Ovary (tissue), 9 donors: Measurements from ENCODE around the gene LRP1B. TPM values are rescaled to one million over a fixed set of nuclear protein-coding genes. Genes with fewer than 3 reads are reported as not detected.

Experiments used
- DNase-seq, 5 donors: peaks; one replicate each; pipeline ENCODE4 v3.0.0-alpha.2; 2019 to 2020
- H3K27ac ChIP-seq, 2 donors: fragments of 200-600 bp; one replicate each; pipeline versions ENCODE4 v1.5.1 to v1.8.0; 2019 to 2022
- H3K27me3 ChIP-seq: fragments of 200-600 bp; one replicate; pipeline ENCODE4 v1.8.0; 2022
- H3K36me3 ChIP-seq: fragments of 200-600 bp; sonication (generic); one replicate; pipeline ENCODE4 v1.5.1; 2019
- H3K4me1 ChIP-seq: one replicate; pipeline ENCODE4 v1.8.1; 2013; ENCODE audit warnings: mild to moderate bottlenecking, moderate library complexity; ENCODE audit not compliant: insufficient read depth
- H3K4me3 ChIP-seq: fragments of 200-600 bp; sonication (generic); one replicate; pipeline ENCODE4 v1.5.1; 2017
- H3K9me3 ChIP-seq, 2 donors: fragments of 200-600 bp in 1 of 2; sonication (generic) in 1 of 2; one replicate each; pipeline versions ENCODE4 v1.5.1 to v1.8.1; 2013 to 2019; ENCODE audit warnings: mild to moderate bottlenecking in 1 of 2, moderate library complexity in 1 of 2
- EP300 ChIP-seq: sonication (generic); formaldehyde crosslinking; IDR thresholded peaks from one replicate; pipeline ENCODE4 v1.6.1; 2017; ENCODE audit warnings: antibody characterized with exemption
- POLR2A ChIP-seq: fragments of 450-650 bp; IDR thresholded peaks from one replicate; pipeline ENCODE4 v1.6.1; 2017; ENCODE audit warnings: antibody characterized with exemption, mild to moderate bottlenecking, moderate library complexity
- WGBS, 3 donors: extraction: QIAGEN DNeasy Blood & Tissue Kit in 1 of 3; methylation state at CpG; one replicate each; pipeline versions ENCODE4 v1.1.5 to v1.1.7; 2013 to 2017; 5-methylcytosine and 5-hydroxymethylcytosine counted together
- intact Hi-C, 4 donors: fragments of 100-400 bp; cut with DNase I; formaldehyde crosslinking; loops; one replicate each; pipeline versions ENCODE4 v1.11.0 to v1.15.1; 2022 to 2023
- polyA plus RNA-seq, 2 donors: library from polyadenylated mRNA; stranded (reverse); fragments of 200-250 nt in 1 of 2; fragments of 350-450 nt in 1 of 2; fragmentation: Illumina TruSeq in 1 of 2; extraction: RNeasy Lipid Tissue Mini Kit (QIAGEN cat#74804) in 1 of 2; gene quantifications; one replicate each; pipeline ENCODE4 v1.2.3, GENCODE V29; 2013 to 2014
- total RNA-seq, 7 donors: library from RNA; depleted of rRNA in 2 of 7; stranded (reverse); fragments of >200 nt in 2 of 7; fragmentation: NEBNext Ultra II Directional in 3 of 7; extraction: Animal tissue kit (Norgen Biotek cat#: 25700) in 3 of 7; gene quantifications; one replicate each; pipeline versions ENCODE4 v1.1.0 to v1.2.4, GENCODE V29; 2016 to 2023
- TF ChIP-seq, protein P1 (sequence below), 3 donors: fragments of 450-650 bp in 2 of 3; fragments of 200-600 bp in 1 of 3; IDR thresholded peaks; one replicate each; pipeline versions ENCODE4 v1.5.1 to v1.8.0; 2016 to 2022; ENCODE audit warnings: antibody characterized with exemption in 3 of 3, mild to moderate bottlenecking in 1 of 3
- donor health status: DM: no; HTN: no; CAD: no; lungs with moderate emphysema.
- donor health status: DM: no; HTN: no; CAD: no.
- donor health status: Bipolar disorder and iron deficiency.
- donor health status: DM: yes; HTN: yes; CAD: no.
- donor health status: DM: no; HTN: no; CAD: no.
- donor health status: DM: yes; HTN: yes; CAD: no.

Gene LRP1B
- total and polyA plus RNA-seq, 9 donors: 0.08 to 2.6 (median 0.37) TPM

DNA sequence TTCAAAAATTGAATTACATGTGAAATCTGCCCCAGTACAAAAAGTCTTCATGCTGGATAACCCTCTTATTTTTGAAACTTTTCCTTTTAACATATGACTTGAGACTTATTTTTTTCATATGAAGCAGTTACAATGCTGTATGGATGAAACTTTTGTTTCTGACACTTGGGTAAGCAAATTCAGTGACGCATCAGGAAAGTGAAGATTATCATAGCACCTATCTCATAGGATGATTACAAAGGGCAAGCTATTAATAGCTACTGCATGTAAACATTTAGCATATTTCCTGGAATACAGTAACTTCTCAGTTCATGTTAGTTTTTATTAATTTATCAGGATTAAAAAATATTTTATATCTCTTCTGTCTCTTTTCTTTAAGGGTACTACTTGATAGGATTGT lies 1109.2 kb downstream of the LRP1B start:
- DNase-seq: no peak
- 75 to 98% (median 95%) methylated on average over 1 of the region's 1 CpG for WGBS, 3 donors
- no peaks in the 10 kb centered on the region for H3K9me3 ChIP-seq
- no peaks in the 10 kb centered on the region for H3K4me1 ChIP-seq
- no peaks in the 10 kb centered on the region for H3K27me3 ChIP-seq
- H3K4me3 ChIP-seq: no peak overlapping the region
- intact Hi-C loops: no loop called here
- TF ChIP-seq POLR2A (no peak), EP300 (no peak)
- TF ChIP-seq, protein P1, sequence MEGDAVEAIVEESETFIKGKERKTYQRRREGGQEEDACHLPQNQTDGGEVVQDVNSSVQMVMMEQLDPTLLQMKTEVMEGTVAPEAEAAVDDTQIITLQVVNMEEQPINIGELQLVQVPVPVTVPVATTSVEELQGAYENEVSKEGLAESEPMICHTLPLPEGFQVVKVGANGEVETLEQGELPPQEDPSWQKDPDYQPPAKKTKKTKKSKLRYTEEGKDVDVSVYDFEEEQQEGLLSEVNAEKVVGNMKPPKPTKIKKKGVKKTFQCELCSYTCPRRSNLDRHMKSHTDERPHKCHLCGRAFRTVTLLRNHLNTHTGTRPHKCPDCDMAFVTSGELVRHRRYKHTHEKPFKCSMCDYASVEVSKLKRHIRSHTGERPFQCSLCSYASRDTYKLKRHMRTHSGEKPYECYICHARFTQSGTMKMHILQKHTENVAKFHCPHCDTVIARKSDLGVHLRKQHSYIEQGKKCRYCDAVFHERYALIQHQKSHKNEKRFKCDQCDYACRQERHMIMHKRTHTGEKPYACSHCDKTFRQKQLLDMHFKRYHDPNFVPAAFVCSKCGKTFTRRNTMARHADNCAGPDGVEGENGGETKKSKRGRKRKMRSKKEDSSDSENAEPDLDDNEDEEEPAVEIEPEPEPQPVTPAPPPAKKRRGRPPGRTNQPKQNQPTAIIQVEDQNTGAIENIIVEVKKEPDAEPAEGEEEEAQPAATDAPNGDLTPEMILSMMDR (IDR thresholded peaks at IDR 0.05): no peak
- H3K36me3 ChIP-seq: no peaks in the 10 kb centered on the region
- no peak overlapping the region for H3K27ac ChIP-seq

GRCh38 chr2:141021109-141021508 lies 1109.7 kb downstream of the LRP1B start:
- no peaks in the 10 kb centered on the region for H3K9me3 ChIP-seq
- no peaks in the 10 kb centered on the region for H3K36me3 ChIP-seq
- no peak overlapping the region for H3K4me3 ChIP-seq
- TF ChIP-seq POLR2A: no peak
- TF ChIP-seq, protein P1 (IDR thresholded peaks at IDR 0.05): no peak
- TF ChIP-seq EP300: no peak
- no peak overlapping the region for H3K27ac ChIP-seq
- H3K27me3 ChIP-seq: no peaks in the 10 kb centered on the region
- intact Hi-C loops: no loop called here
- H3K4me1 ChIP-seq: no peaks in the 10 kb centered on the region
- WGBS, 3 donors: 84 to 96% (median 94%) methylated on average over 1 of the region's 1 CpG
- no peak for DNase-seq

- H3K4me1 ChIP-seq: no peaks in the 10 kb centered on the region
- H3K4me3 ChIP-seq: no peak overlapping the region
- DNase-seq: no peak
- WGBS, 3 donors: 91 to 94% (median 92%) methylated on average over 3 of the region's 3 CpGs
- no peak overlapping the region for H3K27ac ChIP-seq
- H3K9me3 ChIP-seq: no peaks in the 10 kb centered on the region
- no peaks in the 10 kb centered on the region for H3K27me3 ChIP-seq
- TF ChIP-seq, protein P1 (IDR thresholded peaks at IDR 0.05): no peak
- no peak for TF ChIP-seq EP300
- TF ChIP-seq POLR2A: no peak
- intact Hi-C loops: no loop called here
- H3K36me3 ChIP-seq: no peaks in the 10 kb centered on the region
Observed at GRCh38 chr2:141020346-141020745, 1110.5 kb downstream of the LRP1B start.

- Histone ChIP-seq H3K4me1 (no peaks in the 10 kb centered on the region), H3K4me3 (no peak overlapping the region), H3K27ac (no peak overlapping the region), H3K36me3 (no peaks in the 10 kb centered on the region), H3K9me3 (no peaks in the 10 kb centered on the region), H3K27me3 (no peaks in the 10 kb centered on the region)
- no peak for DNase-seq
- 69 to 72% (median 70%) methylated on average over 4 of the region's 4 CpGs for WGBS, 3 donors
- TF ChIP-seq EP300: no peak
- intact Hi-C loops: no loop called here
Observed at GRCh38 chr2:141015341-141016047, 1115.3 kb downstream of the LRP1B start.

- Histone ChIP-seq H3K36me3 (no peaks in the 10 kb centered on the region), H3K4me3 (no peak overlapping the region), H3K4me1 (no peaks in the 10 kb centered on the region), H3K27ac (no peak overlapping the region), H3K9me3 (no peaks in the 10 kb centered on the region), H3K27me3 (no peaks in the 10 kb centered on the region)
- intact Hi-C loops: no loop called here
- no peak for DNase-seq
- WGBS, 3 donors: 68 to 79% (median 72%) methylated on average over 3 of the region's 3 CpGs
- TF ChIP-seq EP300: no peak
- TF ChIP-seq, protein P1 (IDR thresholded peaks at IDR 0.05): no peak
- no peak for TF ChIP-seq POLR2A
Observed at GRCh38 chr2:141003967-141004657, 1126.7 kb downstream of the LRP1B start.
